Central memory CD4-positive, alpha-beta T cell (primary cell): Measurements from ENCODE around the gene CYP17A1.
"Not testable (repeated sequence)": the region's sequence is repeated elsewhere in the genome, so short reads cannot be mapped to it uniquely, and the experiment has no call there.

ENCODE experiments used
- DNase-seq: peaks from one replicate; pipeline ENCODE4 v3.0.0; 2022
- total RNA-seq, 3 experiments: gene quantifications; one replicate each; lab custom pipeline; 2026; lab: John Stamatoyannopoulos, UW

The CYP17A1 gene, protein sequence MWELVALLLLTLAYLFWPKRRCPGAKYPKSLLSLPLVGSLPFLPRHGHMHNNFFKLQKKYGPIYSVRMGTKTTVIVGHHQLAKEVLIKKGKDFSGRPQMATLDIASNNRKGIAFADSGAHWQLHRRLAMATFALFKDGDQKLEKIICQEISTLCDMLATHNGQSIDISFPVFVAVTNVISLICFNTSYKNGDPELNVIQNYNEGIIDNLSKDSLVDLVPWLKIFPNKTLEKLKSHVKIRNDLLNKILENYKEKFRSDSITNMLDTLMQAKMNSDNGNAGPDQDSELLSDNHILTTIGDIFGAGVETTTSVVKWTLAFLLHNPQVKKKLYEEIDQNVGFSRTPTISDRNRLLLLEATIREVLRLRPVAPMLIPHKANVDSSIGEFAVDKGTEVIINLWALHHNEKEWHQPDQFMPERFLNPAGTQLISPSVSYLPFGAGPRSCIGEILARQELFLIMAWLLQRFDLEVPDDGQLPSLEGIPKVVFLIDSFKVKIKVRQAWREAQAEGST
- total RNA-seq = 0 reads per million in 3 experiments

DNA sequence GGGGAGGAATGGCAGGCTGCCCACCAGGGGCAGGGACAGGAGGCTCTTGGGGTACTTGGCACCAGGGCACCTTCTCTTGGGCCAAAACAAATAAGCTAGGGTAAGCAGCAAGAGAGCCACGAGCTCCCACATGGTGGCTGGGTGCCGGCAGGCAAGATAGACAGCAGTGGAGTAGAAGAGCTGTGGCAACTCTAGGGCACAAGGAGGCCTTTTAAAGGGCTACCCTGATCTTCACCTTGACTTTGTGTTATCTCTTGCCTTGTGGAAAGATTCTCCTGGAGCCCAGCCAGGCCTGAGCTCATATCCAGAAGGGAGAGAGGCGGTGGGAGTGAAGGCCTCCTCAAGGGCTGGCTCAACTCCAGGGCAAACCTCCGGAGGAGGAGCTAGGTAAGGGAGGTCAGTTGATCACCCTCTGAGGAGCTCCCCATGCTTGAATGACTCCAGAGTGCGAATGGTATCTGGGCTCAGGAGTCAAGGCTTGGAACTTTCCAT is at the start of gene CYP17A1:
Gene CYP17A1 (minus strand): TSS at position 184 of the 492 bp plus-strand sequence. CDS start 52 bp downstream, at position 132.
- no peak for DNase-seq

DNA sequence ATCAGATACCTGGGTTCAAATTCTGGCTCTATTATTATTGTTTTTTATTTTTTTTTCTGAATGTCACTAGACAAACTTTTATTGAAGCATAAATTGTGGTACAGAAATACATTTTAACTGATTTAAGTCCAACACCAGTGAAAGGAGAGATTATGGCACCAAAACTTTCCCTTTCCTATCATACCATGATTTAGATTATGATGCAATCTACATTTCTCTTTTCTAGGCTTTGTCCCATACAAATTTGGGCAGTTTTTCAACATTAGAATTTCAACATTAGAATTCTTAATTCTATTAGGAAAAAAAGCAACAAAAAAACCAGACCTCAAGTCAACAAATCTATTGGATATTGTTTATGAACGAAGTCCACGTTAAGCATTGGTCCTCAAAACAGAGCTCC is 43.0 kb upstream of the CYP17A1 start:
- DNase-seq = no peak

DNA sequence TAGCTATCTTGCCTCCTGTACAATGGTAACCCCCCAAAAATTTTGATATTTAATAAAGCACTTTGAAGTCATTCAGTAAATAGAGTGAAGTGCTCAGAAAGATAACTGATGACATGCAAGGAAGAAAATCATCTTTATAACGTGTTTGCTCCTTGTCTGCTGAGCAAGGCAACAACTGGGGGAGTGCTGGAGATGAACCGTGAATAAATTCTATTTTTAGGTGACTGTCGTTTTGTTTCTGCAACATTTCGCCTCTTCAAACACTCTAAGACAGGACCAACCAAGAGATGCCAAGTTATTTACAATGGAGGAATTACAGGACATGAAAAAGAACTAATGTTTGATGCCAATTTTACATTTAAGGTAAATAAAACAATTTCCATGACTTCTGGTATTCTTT is 41.4 kb upstream of the CYP17A1 start:
- no peak for DNase-seq

DNA sequence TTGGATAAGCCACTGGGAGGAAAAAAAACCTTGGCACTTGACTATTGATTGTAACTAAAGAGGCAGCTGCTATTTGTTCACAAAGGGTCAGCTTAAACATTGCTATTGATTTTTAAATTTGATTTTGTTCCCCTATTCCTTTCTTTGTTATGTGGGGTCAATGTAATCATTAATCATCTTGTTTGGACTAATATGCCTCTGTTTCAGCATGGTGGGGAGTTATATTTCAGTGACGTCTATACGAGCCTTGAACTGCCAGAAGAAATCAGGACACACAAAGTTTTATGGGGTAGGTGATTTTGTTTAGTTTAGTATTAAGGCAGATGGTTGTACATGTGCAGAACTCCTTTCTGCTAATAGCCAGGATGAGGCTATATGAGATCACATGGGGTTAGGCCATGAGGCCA is 39.5 kb upstream of the CYP17A1 start:
- no peak for DNase-seq

DNA sequence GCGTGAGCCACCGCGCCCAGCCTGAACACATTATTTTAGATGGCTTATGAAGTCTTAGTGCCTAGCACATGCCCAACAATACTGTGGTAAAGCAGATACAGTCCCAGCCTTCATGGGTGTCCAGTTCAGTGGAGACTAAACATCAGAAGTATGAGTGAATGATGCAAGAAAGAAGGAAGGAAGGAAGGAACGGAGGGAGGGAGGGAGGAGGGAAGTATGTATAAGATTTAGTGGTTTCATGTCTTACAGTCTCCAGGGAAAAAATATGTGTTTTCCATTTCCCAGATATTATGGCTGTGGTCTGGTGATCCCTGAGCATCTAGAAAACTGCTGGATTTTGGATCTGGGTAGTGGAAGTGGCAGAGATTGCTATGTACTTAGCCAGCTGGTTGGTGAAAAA is 35.0 kb upstream of the CYP17A1 start:
- DNase-seq = no peak

DNA sequence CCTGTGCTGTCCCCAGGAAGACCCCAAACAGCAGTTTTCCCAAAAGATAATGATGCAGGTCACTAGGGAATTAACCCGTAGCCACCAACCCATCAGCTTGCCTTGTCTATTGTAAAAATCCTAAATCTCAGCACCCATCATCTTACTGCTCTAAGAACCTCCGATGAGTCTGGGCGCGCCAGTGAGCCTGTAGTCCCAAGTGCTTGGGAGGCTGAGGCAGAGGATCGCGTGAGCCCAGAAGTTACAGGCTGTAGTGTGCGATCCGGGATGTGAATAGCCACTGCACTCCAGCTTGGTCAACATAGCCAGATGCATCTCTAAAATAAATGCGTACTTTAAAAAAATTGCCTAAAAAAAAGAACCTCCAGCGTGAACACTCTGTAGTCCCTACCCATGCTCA is 33.0 kb upstream of the CYP17A1 start:
- no peak for DNase-seq

DNA sequence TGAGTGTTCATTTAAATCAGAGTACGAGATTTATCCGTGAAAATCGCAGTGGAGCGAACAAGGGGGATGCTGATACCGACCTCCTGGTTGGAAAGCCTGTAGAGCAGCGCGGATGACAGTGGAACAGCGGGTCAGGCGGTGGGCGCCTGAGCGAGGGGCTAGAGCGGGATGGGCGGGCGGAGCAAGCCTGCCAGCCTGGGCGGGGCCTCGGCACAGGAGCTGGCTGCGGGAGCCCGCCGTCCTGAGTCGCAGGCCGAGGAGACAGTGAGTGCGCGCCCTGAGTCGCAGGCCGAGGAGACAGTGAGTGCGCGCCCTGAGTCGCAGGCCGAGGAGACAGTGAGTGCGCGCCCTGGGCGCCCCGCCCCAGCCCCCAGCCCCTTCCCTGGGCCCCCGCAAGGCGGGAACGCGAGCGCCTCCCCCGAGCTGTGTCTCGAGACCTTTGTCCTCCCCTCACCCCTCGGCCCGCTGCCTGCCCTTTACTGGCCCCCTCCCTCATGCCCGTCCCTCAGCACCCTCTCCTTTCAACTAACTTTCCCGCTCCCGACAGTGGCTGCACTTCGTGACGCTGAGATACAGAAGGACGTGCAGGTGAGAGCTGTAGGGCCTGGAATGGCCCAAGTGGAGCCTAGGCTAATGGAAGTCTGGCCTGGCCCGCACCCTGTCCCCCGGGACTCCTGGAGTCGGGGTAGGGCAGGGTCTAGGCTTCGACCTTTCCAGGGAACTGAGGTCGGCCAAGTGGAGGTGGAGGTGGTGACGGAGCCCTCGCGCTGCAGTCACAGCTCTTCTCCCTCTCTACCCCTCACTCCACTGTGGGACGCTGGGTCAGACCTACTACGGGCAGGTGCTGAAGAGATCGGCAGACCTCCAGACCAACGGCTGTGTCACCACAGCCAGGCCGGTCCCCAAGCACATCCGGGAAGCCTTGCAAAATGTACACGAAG is 32.3 kb upstream of the CYP17A1 start, which contains the start of gene AS3MT:
Gene AS3MT (plus strand): TSS at position 213 of the 941 bp plus-strand sequence. CDS start 123 bp downstream, at position 336.
- no peak for DNase-seq

DNA sequence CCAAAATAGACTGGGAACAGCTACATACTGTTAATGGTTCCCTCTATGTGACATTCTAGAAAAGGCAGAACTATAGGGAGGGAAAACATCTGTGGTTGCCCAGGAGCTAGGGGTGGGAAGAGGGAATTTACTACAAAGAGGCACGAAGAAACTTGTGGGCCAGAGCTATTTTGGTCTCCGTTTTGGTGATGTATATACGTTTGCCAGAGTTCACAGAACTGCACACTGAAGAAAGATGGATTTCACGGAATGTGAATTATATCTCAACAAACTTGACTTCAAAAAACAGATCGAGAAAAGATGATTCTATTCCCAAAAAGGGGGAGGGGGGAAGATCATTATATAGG is 31.7 kb upstream of the CYP17A1 start:
- no peak for DNase-seq

DNA sequence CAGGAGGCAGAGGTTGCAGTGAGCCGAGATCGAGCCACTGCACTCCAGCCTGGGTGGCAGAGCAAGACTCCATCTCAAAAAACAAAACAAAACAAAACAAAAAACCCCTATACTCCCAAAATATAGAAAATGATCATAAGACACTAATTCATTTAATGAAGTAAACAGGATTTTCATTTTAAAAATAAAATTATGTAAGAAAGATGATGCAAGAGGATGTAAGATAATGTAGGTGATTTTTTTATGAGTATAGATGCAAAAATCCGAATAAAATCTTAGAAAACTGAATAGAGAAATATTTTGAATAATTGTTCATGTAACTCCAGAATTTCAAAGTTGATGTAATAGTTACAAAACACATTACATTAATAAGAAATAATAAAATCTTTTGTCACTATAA is 28.4 kb upstream of the CYP17A1 start:
- DNase-seq = no peak

DNA sequence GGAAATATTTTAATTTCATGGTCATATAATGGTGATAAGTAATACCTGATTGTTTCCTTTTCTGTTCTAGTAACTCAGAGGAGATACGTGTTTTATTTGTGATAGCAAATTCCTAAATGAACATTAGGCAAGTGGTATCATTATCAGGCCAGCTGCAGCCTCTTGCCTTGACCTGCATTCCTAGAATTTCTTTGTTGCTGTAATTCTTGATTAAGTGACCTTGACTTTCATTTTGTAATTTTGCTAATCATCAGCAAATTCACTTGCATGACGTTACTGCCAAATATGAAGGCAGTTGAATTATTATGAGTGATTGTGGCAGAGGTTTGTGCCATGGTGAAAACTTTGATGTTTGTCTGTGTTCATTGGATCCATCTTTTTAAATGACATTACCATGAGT is 26.4 kb upstream of the CYP17A1 start:
- no peak for DNase-seq

DNA sequence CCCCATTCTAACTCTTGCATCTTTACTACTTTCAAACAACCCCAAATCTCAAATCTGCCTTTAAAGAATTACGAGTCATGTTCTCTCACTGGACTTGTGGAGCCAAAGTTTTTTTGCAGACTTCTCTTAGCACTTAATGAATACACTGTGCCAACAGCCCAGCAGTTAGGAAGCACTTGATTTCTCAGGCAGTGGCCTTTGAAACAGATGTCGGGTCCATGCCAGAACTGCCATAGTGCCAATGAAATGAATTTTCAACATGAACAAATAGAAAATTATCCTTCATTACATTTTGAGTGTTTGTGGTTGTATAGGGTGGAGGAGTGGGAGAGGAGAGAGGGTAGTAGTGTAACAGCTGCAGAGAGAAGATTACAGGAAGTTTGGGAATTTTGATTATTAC is 22.7 kb upstream of the CYP17A1 start:
- DNase-seq = no peak

DNA sequence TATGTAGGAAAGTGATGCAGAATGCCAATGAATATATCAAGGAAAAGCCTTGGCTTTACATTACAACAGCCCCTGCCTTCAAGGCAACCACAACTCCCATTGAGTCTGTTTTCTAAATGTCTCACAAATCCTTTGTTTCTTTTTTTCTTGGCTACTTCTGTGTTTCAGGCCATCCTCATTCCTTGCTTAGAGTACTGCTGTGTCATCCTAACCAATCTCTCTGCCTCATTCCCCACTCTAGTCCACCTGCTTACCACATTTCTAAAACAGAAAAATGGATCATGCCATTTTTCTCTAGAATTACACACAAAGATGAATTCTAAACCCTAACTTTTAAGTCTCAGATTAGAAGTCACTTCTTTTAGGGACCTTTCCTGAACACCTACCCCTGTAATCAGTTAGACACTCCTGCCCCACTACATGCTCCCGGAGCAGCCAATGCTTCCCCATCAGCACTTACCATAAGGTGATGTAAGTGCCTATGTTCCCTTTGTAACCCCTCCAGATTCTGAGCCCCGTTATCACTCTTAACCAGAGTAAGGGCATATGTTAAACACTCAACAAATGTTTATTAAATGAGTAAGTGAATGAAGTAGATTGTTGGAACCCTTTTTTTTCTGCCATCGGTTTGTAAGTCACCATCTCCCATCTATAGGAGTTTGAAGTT is 19.7 kb upstream of the CYP17A1 start:
- DNase-seq = no peak

DNA sequence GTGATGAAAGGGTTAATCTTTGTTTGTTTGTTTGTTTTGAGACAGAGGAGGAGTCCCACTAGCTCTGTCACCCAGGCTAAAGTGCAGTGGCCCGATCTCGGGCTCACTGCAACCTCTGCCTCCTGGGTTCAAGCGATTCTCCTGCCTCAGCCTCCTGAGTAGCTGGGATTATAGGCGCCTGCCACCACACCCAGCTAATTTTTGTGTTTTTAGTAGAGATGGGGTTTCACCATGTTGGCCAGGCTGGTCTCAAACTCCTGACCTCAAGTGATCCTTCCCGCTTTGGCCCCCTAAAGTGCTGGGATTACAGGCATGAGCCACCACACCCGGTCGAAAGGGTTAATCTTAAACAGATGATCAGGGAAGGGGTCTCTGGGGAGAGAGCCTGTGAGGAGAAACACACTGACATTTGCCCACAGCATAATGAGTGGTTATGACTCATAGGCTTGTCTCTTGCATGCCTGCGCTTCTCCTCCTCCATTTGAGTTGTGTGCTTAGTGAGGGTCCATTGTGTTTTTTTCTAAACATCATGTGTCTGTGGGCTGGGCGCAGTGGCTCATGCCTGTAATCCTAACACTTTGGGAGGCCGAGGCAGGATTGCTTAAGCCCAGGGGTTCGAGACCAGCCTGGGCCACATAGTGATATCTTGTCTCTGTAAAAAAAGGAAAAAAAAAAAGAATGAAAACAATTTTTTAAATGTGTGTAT is 18.7 kb upstream of the CYP17A1 start:
- not testable (repeated sequence) for DNase-seq

DNA sequence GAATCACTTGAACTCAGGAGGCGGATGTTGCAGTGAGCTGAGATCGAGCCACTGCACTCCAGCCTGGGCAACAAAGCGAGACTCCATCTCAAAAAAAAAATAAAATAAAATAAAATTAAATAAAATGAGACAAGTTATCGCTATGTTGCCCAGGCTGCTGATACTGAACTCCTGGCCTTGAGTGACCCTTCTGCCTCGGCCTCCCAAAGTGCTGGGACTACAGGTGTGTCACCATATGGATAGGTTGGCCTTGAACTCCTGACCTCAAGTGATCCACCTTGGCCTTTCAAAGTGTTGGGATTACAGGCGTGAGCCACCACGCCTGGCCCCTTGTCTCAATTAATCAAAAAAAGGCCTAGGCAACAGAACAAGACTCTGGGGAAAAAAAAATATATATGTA is 16.0 kb upstream of the CYP17A1 start:
- not testable (repeated sequence) for DNase-seq

DNA sequence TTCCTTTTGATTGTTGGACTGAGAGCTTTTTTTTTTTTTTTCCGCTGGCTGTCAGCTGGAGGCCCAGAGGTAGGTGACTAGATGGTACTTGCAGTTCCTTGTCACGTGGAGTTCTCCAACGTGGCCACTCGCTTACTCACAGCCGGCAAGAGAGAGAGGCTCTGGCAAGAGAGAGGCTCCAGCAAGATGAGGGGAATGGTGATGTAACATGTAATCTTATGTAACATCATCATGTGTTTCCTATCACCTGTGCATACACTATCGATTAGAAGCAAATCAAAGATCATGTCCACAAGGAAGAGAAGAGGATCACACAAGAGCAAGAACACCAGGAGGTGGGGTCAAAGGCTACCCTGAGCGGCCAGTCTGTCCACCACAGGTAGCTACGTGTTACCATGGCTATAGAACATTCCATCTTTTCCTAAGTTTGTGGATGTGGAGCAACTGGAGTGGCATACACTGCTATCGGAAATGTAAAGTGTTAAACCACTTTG is 12.9 kb upstream of the CYP17A1 start:
- no peak for DNase-seq

DNA sequence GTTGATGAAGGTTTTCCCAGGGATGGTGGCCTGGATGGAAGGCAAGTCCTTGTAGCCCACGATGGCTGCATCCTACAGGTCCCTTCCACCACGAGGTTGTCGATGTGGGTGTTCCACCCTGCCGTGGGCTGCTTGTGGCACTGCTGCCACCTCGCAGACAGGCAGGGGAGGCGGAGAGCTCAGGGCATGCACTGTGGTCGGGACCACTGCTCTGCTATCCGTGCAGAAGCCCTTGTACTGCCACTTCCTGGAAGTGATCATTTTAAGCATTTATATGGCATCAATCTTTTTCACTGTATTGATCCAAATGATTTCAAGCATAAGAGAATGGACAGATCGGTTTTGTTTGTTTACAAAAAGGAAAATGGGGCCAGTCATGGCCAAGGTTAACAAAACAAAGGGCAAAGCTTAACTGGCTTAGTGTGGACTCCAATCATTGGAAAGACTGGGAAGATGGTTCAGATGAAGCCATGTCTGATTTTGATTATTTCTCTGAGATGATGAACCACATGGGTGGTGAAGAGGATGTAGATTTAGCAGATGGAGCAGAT is 8.2 kb upstream of the CYP17A1 start:
- no peak for DNase-seq

DNA sequence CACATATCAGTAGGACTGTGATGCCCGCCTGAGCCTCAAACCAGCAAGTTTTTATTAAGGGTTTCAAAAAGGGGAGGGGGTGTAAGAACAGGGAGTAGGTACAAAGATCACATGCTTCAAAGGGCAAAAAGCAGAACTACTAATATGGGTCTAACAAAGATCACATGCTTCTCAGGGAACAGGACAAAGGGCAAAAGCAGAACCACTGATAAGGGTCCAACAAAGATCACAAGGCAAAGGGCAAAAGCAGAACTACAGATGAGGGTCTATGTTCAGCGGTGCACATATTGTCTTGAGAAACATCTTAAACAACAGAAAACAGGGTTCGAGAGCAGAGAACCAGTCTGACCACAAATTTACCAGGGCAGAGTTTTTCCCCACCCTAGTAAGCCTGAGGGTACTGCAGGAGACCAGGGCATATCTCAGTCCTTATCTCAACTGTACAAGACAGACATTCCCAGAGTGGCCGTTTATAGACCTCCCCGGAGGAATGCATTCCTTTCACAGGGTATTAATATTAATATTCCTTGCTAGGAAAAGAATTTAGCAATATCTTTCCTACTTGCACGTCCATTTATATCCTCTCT is 7.1 kb upstream of the CYP17A1 start:
- not testable (repeated sequence) for DNase-seq

DNA sequence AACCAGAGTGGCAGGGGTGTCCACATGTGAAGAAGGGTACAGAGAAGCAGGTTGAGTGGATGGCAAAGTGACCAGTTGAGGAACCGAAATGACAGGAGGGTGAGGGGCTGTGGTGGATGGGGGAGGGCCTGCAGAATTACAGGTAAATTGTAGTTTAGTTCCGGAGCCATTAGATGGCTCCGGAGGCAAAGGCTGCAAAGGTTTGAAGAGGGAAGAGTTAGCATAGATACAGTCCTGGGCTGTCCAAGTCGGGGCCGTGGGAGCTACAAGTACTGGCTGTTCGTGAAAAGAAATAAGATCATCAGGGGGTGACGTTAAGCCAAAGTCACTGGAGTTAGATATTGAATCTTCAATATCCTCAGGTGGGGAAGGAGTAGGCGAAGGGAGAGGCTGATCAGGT is 5.9 kb upstream of the CYP17A1 start:
- not testable (repeated sequence) for DNase-seq

DNA sequence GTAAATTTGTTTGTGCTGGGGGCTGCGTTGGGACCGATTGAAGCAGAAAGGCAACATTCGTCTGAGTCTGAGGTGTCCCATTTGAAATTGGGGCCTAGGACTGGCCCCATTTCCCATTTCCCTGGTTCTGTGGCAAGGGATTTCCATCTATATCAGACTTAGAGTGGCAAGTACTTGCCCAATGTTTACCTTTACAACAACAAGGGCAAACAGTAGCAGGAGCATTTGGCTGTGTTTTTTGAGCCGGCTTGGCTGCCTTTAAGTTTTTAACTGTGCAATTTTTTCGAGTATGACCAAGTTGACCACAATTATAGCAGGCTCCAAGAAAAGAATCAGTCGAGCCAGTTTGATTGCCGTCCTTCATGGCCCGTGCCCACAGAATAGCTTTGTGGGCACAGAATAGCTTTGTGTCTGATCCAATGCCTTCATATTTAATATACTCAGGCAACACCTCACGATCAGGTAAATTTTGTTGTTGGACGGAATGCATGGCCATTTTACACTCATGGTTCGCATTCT is 4.7 kb upstream of the CYP17A1 start:
- no peak for DNase-seq

DNA sequence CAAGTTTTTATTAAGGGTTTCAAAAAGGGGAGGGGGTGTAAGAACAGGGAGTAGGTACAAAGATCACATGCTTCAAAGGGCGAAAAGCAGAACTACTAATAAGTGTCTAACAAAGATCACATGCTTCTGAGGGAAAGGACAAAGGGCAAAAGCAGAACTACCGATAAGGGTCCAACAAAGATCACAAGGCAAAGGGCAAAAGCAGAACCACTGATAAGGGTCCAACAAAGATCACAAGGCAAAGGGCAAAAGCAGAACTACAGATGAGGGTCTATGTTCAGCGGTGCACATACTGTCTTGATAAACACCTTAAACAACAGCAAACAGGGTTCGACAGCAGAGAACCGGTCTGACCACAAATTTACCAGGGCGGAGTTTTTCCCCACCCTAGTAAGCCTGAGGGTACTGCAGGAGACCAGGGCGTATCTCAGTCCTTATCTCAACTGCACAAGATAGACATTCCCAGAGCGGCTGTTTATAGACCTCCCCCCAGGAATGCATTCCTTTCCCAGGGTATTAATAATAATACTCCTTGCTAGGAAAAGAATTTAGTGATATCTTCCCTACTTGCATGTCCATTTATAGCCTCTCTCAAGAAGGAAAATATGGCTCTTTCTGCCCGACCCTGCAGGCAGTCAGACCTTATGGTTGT is 1.2 kb upstream of the CYP17A1 start:
- not testable (repeated sequence) for DNase-seq
